ENCODE results near the gene KDM2A. TPM values are rescaled to one million over a fixed set of nuclear protein-coding genes. Genes with fewer than 3 reads are reported as not detected.

KDM2A gene
- total RNA-seq = 10 to 100 TPM; 94.8 to 96.5 TPM

GRCh38 chr11:67118801-67119584 is at the start of gene KDM2A:
Gene KDM2A (plus strand): TSS chr11:67119263. CDS start chr11:67121317, 2,054 bp downstream.

DNA sequence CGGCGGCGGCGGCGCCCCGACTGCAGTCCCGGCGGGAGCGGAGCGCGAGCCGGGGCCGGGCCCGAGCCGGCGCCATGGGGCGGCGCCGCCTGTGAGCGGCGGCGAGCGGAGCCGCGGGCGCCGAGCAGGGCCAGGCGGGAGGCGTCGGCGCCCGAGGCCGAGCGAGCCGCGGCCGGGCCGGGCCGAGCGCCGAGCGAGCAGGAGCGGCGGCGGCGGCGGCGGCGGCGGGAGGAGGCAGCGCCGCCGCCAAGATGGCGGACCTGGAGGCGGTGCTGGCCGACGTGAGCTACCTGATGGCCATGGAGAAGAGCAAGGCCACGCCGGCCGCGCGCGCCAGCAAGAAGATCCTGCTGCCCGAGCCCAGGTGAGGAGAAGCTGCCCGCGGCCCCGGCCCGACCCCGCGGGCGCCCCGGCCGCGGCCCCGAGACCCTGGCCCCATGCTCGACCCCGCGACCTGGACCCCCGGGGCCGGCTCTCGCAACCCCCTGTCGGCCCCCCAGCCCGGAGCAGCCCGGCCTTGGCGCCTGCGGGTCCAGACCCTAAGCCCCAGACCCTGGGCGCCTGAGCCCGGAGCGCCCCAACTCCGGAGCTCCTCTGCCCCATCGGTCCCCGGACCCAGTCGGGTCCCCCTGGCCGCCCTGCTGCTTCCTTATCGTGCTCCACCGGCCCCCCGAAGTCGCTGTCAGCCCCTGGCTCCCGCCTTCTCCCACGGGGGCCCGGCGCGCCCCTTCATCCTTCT is 147.6 kb downstream of the KDM2A start, which contains the start of gene GRK2:
GRK2 (plus strand) TSS at position 25 of the 739 bp plus-strand sequence; CDS start at position 252, 227 bp downstream.

GRCh38 chr11:67289226-67289650 is 170.2 kb downstream of the KDM2A start, which contains the start of gene ANKRD13D:
Gene ANKRD13D (plus strand): TSS chr11:67289303. CDS start chr11:67289461, 158 bp downstream.

DNA sequence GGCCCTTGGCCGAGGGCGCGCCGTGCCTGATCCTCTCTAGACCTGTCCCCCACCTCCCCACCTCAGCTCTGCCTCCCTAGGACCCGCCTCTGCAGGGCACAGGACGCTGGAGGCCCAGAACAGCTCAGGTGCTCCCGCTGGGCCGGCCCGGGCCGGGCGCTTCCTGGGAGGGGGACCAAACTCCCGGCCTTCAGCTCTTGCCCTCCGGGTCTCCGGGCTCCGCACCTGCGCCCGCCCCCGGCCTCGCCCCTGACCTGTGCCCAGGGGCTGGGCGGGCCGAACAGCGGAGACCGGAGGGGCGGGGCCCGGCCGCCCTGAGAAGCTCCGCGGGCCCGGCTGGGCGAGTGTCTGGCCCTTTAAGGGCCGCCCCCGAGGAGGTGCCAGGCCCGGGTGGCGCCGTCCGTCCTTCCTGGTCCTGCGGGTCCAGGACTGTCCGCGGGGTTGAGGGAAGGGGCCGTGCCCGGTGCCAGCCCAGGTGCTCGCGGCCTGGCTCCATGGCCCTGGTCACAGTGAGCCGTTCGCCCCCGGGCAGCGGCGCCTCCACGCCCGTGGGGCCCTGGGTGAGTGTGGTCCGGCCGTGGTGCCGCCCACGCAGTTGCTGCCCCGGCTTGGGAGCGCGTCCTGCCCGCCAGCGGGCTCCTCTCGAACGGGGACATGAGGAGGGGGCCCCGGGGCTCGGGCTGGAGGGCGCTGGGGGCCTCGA is 184.2 kb downstream of the KDM2A start, which contains the start of gene SSH3:
SSH3 (plus strand) TSS at position 399 of the 703 bp plus-strand sequence; CDS start at position 495, 96 bp downstream.

Other genes with a start within 250 kb of the KDM2A start
- 1 to 10 TPM; 8.5 to 8.7 TPM for gene PC, start 160.9 kb upstream of the KDM2A start, total RNA-seq
- gene C11orf86, start 144.0 kb upstream of the KDM2A start, total RNA-seq = not detected
- not detected for gene SYT12, start 96.1 kb upstream of the KDM2A start, total RNA-seq
- gene RHOD, start 62.4 kb upstream of the KDM2A start, total RNA-seq = not detected
- 100 to 1,000 TPM; 289 to 308 TPM for gene GRK2, start 147.2 kb downstream of the KDM2A start, total RNA-seq
- gene ANKRD13D, start 170.0 kb downstream of the KDM2A start, total RNA-seq = 100 to 1,000 TPM; 164 to 176 TPM
- 10 to 100 TPM; 11.9 to 12.5 TPM for gene SSH3, start 184.3 kb downstream of the KDM2A start, total RNA-seq
- gene POLD4, start 234.3 kb downstream of the KDM2A start, total RNA-seq = 10 to 100 TPM; 75.9 to 79.4 TPM